Liver (tissue), 3 donors: ENCODE data around the gene KDM4C.

Experiments used
- CTCF ChIP-seq: fragments of 150-350 bp; IDR thresholded peaks from 2 replicates; pipeline ENCODE4 v1.5.1; 2017; ENCODE audit warnings: improper control_type of control experiment, low read depth, low read length; ENCODE audit not compliant: missing input control
- REST ChIP-seq: IDR thresholded peaks from 2 replicates; pipeline ENCODE4 v1.6.1; 2016; ENCODE audit warnings: antibody characterized with exemption, mild to moderate bottlenecking
- TAF1 ChIP-seq: conservative IDR thresholded peaks from 2 replicates; pipeline ENCODE4 v1.6.1; 2016; ENCODE audit warnings: antibody characterized with exemption, mild to moderate bottlenecking
- donor health status: healthy.
- donor health status: healthy.

- TF ChIP-seq TAF1 = no peak
- no peak for TF ChIP-seq CTCF
- no peak for TF ChIP-seq REST
Observed at GRCh38 chr9:6864102-6864501, 106.3 kb downstream of the KDM4C start.
